GM19025 (cell line): ENCODE measurements around the gene ENPEP.
"Not testable (repeated sequence)": the region's sequence is repeated elsewhere in the genome, so short reads cannot be mapped to it uniquely, and the experiment has no call there.

Experiments used
- ATAC-seq: cut with Tn5 transposase; IDR thresholded peaks from one replicate; pipeline ENCODE4 v1.9.1; 2021; ENCODE audit warnings: mild to moderate bottlenecking, low read depth, moderate library complexity; ENCODE audit not compliant: unreplicated experiment

ENPEP gene

GRCh38 chr4:110475881-110476818 lies at the start of gene ENPEP:
Gene ENPEP (plus strand): TSS chr4:110476155. CDS start chr4:110476415, 260 bp downstream.
- no peak for ATAC-seq

- not testable (repeated sequence) for ATAC-seq
Measured at GRCh38 chr4:110431805-110432204, 44.1 kb upstream of the ENPEP start.

GRCh38 chr4:110437292-110437691 lies 38.7 kb upstream of the ENPEP start:
- ATAC-seq = not testable (repeated sequence)

- ATAC-seq = not testable (repeated sequence)
Measured at GRCh38 chr4:110439209-110439608, 36.7 kb upstream of the ENPEP start.

GRCh38 chr4:110442309-110442708 lies 33.6 kb upstream of the ENPEP start:
- ATAC-seq = no peak

GRCh38 chr4:110442788-110443187 lies 33.2 kb upstream of the ENPEP start:
- ATAC-seq = no peak

GRCh38 chr4:110449947-110450346 lies 26.0 kb upstream of the ENPEP start:
- ATAC-seq = no peak

- ATAC-seq = no peak
Measured at GRCh38 chr4:110452546-110452945, 23.4 kb upstream of the ENPEP start.

- no peak for ATAC-seq
Measured at GRCh38 chr4:110454441-110454840, 21.5 kb upstream of the ENPEP start.

GRCh38 chr4:110458494-110459266 lies 17.3 kb upstream of the ENPEP start:
- no peak for ATAC-seq

GRCh38 chr4:110460074-110460746 lies 15.7 kb upstream of the ENPEP start:
- no peak for ATAC-seq

- ATAC-seq = no peak
Measured at GRCh38 chr4:110467400-110467799, 8.6 kb upstream of the ENPEP start.

GRCh38 chr4:110472583-110473329 lies 3.2 kb upstream of the ENPEP start:
- no peak for ATAC-seq

- ATAC-seq = no peak
Measured at GRCh38 chr4:110474481-110474880, 1.5 kb upstream of the ENPEP start.

GRCh38 chr4:110475080-110475479 lies 875 bp upstream of the ENPEP start:
- not testable (repeated sequence) for ATAC-seq

- no peak for ATAC-seq
Measured at GRCh38 chr4:110477836-110478235, 1.9 kb downstream of the ENPEP start.

GRCh38 chr4:110480031-110480549 lies 4.1 kb downstream of the ENPEP start:
- no peak for ATAC-seq

GRCh38 chr4:110480746-110481271 lies 4.9 kb downstream of the ENPEP start:
- ATAC-seq = no peak

- ATAC-seq = no peak
Measured at GRCh38 chr4:110483516-110483915, 7.6 kb downstream of the ENPEP start.

- peak; percentile 88 for ATAC-seq
Measured at GRCh38 chr4:110484029-110484428, 8.1 kb downstream of the ENPEP start.
